Measurements from ENCODE around the gene ADPRHL1.

Gene ADPRHL1

GRCh38 chr13:113411216-113412023 is 41.9 kb downstream of the ADPRHL1 start:
- Histone ChIP-seq H3K9ac (peak overlapping the region; percentile 84 to 95 (median 91); a peak in 21 of 22 replicates), H4K20me1 (peaks cover 0 to 19% (median 0%) of the 10 kb centered on the region in 11 experiments; a peak in 4 of 22 replicates), H3K27ac (peak overlapping the region; percentile 93 to 99 (median 96)), H3K27me3 (peaks cover 7 to 27% (median 13%) of the 10 kb centered on the region in 11 experiments; a peak in 21 of 22 replicates), H3K4me1 (peaks cover 85 to 96% (median 90%) of the 10 kb centered on the region in 10 experiments), H3K36me3 (peaks cover 0 to 19% (median 9%) of the 10 kb centered on the region in 11 experiments; a peak in 14 of 22 replicates), H3K9me3 (replicated peaks in 1 of 11) (peaks cover 0 to 26% (median 14%) of the 10 kb centered on the region in 11 experiments; a peak in 16 of 22 replicates), H3K4me2 (peak overlapping the region; percentile 90 to 100 (median 98)), H3K4me3 (peak overlapping the region; percentile 54 to 75 (median 68))
- TF ChIP-seq Cebpa-rat (IDR thresholded peaks at IDR 0.05) = peak in 3 of 11 experiments; percentile 23 to 51 (median 33); a peak in 2 of 22 replicates

DNA sequence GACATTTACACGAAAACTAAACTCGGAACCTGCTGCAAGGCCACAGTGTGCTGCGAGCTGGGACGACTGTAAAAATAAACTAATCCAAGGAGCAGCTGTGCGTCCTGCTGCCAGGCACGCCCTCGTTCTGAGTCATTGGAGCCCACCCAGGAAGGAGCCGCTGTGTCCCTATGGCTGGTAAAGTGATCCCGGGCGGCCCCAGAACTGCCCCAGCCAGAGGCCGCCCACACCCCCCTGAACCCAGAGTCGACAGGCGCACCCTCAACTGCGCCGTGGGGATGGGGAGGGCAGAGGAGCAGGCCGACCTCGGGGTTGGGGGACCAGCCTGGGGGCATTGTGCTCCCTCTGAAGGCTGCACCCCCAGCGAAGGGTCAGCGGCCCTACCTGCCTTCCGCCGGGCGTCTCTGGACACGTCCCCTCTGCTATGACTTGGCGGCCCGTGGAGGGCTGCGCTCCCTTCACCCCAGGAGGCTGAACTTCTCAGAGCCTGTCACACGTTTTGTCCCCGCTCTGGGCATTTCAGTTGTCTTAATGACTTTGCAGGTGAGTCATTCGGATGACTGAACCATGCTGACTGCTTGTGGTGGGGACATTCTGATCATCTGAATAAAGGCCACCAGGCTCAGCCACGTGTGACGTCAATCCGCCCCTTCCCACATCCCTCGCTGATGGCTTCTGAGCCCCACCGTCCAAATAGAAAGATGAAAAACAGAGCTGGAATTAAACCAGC is 42.7 kb downstream of the ADPRHL1 start:
- Histone ChIP-seq H3K36me3 (peaks cover 0 to 19% (median 9%) of the 10 kb centered on the region in 11 experiments; a peak in 14 of 22 replicates), H3K4me3 (peak overlapping the region; percentile 54 to 75 (median 68)), H3K4me1 (peaks cover 87 to 96% (median 90%) of the 10 kb centered on the region in 10 experiments), H4K20me1 (peaks cover 0 to 18% (median 0%) of the 10 kb centered on the region in 11 experiments; a peak in 1 of 22 replicates), H3K27me3 (peaks cover 0 to 27% (median 6%) of the 10 kb centered on the region in 11 experiments; a peak in 15 of 22 replicates), H3K9me3 (replicated peaks in 1 of 11) (peaks cover 0 to 26% (median 14%) of the 10 kb centered on the region in 11 experiments; a peak in 16 of 22 replicates), H3K27ac (peak overlapping the region; percentile 93 to 99 (median 96)), H3K9ac (peak overlapping the region; percentile 84 to 95 (median 91)), H3K4me2 (peak overlapping the region; percentile 90 to 100 (median 98))
- TF ChIP-seq Cebpa-rat (IDR thresholded peaks at IDR 0.05) = no peak

DNA sequence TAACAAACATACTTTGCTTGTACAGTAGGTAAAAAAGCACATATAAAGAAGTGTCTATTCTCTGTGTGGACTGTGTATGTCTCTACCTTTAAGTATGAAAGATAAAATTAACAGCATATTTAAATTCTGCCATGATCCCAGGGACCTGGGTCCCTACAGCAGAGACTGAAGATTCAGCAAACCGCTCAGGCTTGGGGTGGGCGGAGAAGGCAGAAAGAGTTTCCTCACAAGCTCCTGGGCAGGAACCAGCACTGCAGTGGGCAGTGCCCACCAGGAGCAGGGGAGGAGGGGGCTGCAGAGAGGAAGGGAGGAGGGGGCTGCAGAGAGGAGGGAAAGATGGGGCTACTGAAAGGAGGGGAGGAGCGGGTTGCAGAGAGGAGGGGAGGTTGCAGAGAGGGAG is 44.7 kb downstream of the ADPRHL1 start:
- H3K9me3 ChIP-seq (replicated peaks in 1 of 11) = peaks cover 0 to 26% (median 14%) of the 10 kb centered on the region in 11 experiments; a peak in 16 of 22 replicates
- H3K4me3 ChIP-seq = peak overlapping the region in 7 of 10 experiments; percentile 60 to 74 (median 65); a peak in 7 of 20 replicates
- H4K20me1 ChIP-seq = peaks cover 0 to 25% (median 0%) of the 10 kb centered on the region in 11 experiments; a peak in 3 of 22 replicates
- peaks cover 78 to 96% (median 89%) of the 10 kb centered on the region in 10 experiments for H3K4me1 ChIP-seq
- H3K27me3 ChIP-seq = peaks cover 0 to 39% (median 0%) of the 10 kb centered on the region in 11 experiments; a peak in 7 of 22 replicates
- peak overlapping the region in 9 of 11 experiments; percentile 39 to 99 (median 96); a peak in 17 of 22 replicates for H3K27ac ChIP-seq
- peak overlapping the region in 7 of 11 experiments; percentile 55 to 94 (median 84); a peak in 12 of 22 replicates for H3K9ac ChIP-seq
- no peak for TF ChIP-seq Cebpa-rat (IDR thresholded peaks at IDR 0.05)
- H3K4me2 ChIP-seq = peak overlapping the region; percentile 90 to 100 (median 98)
- H3K36me3 ChIP-seq = peaks cover 0 to 17% (median 9%) of the 10 kb centered on the region in 11 experiments; a peak in 14 of 22 replicates

DNA sequence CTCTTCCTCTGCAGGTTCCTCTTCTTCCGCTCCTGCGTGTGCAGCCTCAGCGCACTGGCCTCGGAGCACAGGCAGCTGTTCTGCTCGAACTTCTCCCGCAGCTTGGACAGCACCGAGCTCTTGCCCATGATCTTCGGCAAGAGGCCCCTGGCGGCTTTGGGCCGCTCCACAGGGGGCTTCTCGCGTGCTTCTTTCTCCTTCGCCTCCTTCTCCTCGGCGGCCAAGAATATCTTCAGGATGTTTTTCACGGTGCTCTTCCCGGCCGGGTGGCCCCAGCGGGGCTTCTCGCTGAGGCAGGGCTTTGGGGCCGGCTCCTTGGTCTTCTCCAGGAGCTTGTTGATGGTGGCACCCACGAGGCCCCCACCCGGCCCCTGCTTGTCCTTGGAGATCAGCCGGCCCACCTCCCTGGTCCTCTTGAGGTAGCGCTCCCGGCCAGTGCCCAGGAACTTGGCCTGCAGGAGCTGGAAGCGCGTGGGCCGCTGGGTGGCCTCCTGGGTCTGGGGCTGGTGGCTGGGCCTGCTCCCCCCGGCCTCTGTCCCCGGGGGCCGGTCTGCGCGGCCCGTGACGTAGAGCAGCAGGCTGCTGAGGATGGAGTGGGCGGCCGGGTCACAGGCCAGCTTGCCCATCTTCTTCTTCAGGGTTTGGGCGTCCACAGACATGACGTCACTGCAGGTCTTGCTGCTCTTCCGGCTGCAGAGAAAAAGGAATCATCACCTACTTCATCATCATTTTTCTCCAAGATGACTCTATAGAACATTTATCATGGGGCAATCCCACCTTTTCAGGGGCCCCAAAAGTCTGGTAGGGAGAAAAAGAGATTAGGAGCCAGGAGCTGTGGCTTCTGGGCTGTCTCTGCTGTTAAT is 45.5 kb downstream of the ADPRHL1 start:
- Histone ChIP-seq H4K20me1 (peaks cover 0 to 25% (median 0%) of the 10 kb centered on the region in 11 experiments; a peak in 4 of 22 replicates), H3K4me1 (peaks cover 77 to 97% (median 91%) of the 10 kb centered on the region in 10 experiments), H3K27ac (peak overlapping the region in 10 of 11 experiments; percentile 28 to 99 (median 91); a peak in 19 of 22 replicates), H3K36me3 (peaks cover 0 to 9% (median 4%) of the 10 kb centered on the region in 11 experiments; a peak in 10 of 22 replicates), H3K9me3 (replicated peaks in 1 of 11) (peaks cover 0 to 19% (median 13%) of the 10 kb centered on the region in 11 experiments; a peak in 16 of 22 replicates), H3K4me3 (peak overlapping the region in 9 of 10 experiments; percentile 32 to 70 (median 60); a peak in 18 of 20 replicates), H3K4me2 (peak overlapping the region; percentile 90 to 100 (median 98)), H3K27me3 (peaks cover 0 to 47% (median 0%) of the 10 kb centered on the region in 11 experiments; a peak in 7 of 22 replicates), H3K9ac (peak overlapping the region in 10 of 11 experiments; percentile 21 to 92 (median 68); a peak in 18 of 22 replicates)
- no peak for TF ChIP-seq Cebpa-rat (IDR thresholded peaks at IDR 0.05)

- peak overlapping the region; percentile 90 to 100 (median 98) for H3K4me2 ChIP-seq
Measured at GRCh38 chr13:113407103-113407530, 46.2 kb downstream of the ADPRHL1 start.

DNA sequence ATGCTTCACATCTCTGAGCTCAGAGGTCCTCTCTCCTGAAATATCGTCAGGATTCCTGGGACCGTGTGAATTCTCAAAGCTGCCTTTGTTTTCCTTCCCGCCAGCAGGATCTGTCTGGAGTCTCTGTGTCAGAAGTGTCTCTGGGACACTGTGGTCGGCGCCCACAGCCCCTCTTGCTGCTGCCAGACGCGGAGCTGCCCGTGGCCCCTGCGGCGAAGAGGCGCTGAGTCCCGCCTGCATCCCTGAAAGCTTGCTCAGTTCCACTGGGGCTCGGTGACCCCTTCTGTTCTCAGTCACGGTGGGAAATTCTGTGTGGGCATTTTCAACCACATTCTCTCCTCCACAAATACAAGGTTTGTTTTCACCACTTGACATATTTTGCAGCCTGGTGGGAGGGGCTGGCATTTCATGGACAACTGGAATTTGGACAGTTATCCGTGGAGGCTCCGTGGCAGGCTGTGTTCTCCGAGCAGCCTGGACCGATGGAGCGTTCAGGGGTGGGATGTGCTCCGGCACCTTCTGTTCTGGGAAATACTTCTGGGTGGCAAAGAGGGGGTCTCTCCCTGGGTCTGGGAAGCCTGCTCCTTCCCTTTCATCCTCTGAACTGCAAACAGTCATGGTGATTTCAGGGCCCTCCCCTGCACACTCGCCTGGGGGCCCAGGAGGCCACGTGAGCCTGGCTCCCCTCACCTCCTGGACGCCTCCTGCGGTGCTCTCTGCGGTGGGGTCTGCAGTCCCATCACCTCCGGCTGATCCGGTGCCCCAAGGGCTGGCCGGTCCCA is 46.8 kb downstream of the ADPRHL1 start:
- Histone ChIP-seq H3K4me2 (peak overlapping the region; percentile 90 to 100 (median 98)), H3K4me3 (peak overlapping the region; percentile 38 to 70 (median 58)), H3K9me3 (replicated peaks in 1 of 11) (peaks cover 0 to 7% (median 6%) of the 10 kb centered on the region in 11 experiments; a peak in 13 of 22 replicates), H3K27me3 (peaks cover 0 to 60% (median 0%) of the 10 kb centered on the region in 11 experiments; a peak in 8 of 22 replicates), H3K9ac (peak overlapping the region in 10 of 11 experiments; percentile 2 to 92 (median 68); a peak in 17 of 22 replicates), H3K36me3 (no peaks in the 10 kb centered on the region), H3K4me1 (peaks cover 78 to 100% (median 97%) of the 10 kb centered on the region in 10 experiments), H4K20me1 (peaks cover 0 to 33% (median 0%) of the 10 kb centered on the region in 11 experiments; a peak in 4 of 22 replicates), H3K27ac (peak overlapping the region in 7 of 11 experiments; percentile 66 to 99 (median 97); a peak in 13 of 22 replicates)
- no peak for TF ChIP-seq Cebpa-rat (IDR thresholded peaks at IDR 0.05)

More at GRCh38 chr13:113407103-113407530, 46.2 kb downstream of the ADPRHL1 start:
- H3K9ac ChIP-seq = peak overlapping the region in 9 of 11 experiments; percentile 31 to 92 (median 68); a peak in 16 of 22 replicates
- H3K36me3 ChIP-seq = peaks cover 0 to 4% (median 0%) of the 10 kb centered on the region in 11 experiments; a peak in 1 of 22 replicates
- peaks cover 0 to 13% (median 7%) of the 10 kb centered on the region in 11 experiments; a peak in 14 of 22 replicates for H3K9me3 ChIP-seq (replicated peaks in 1 of 11)
- TF ChIP-seq Cebpa-rat (IDR thresholded peaks at IDR 0.05) = no peak
- peak overlapping the region in 9 of 10 experiments; percentile 32 to 70 (median 60); a peak in 18 of 20 replicates for H3K4me3 ChIP-seq
- peaks cover 78 to 100% (median 97%) of the 10 kb centered on the region in 10 experiments for H3K4me1 ChIP-seq
- H3K27me3 ChIP-seq = peaks cover 0 to 54% (median 0%) of the 10 kb centered on the region in 11 experiments; a peak in 8 of 22 replicates
- peaks cover 0 to 31% (median 0%) of the 10 kb centered on the region in 11 experiments; a peak in 4 of 22 replicates for H4K20me1 ChIP-seq
- peak overlapping the region in 9 of 11 experiments; percentile 28 to 99 (median 96); a peak in 16 of 22 replicates for H3K27ac ChIP-seq

Data from BLaER1 treated with 17β-estradiol and CSF1 and Interleukin-3, amounts not matched to agents 10 nM and 100 nM (cell line).